CD14-positive monocyte (primary cell): ENCODE data around the gene CCL16. TPM values are rescaled to one million over a fixed set of nuclear protein-coding genes. Genes with fewer than 3 reads are reported as not detected.
A peak's percentile ranks its signal among the peaks of the same experiment; 100 is the strongest.

Experiments
- DNase-seq, 3 donors: peaks; one replicate each; pipeline ENCODE4 v3.0.0-alpha.2; 2011 to 2022
- H2AFZ ChIP-seq: 2 replicates; pipeline ENCODE4 v1.6.0; 2012; ENCODE audit warnings: mild to moderate bottlenecking, low read depth, low read length, inconsistent platforms; ENCODE audit not compliant: insufficient read depth, poor library complexity, severe bottlenecking
- H3K27ac ChIP-seq, 2 donors: 1 replicate in 1 of 2; 2 replicates in 1 of 2; pipeline ENCODE4 v1.5.1; 2012 to 2013; ENCODE audit warnings: low read length in 2 of 2, control low read depth in 1 of 2, inconsistent platforms in 1 of 2, low read depth in 1 of 2, mild to moderate bottlenecking in 1 of 2
- H3K27me3 ChIP-seq, 2 donors: one replicate each; pipeline versions ENCODE4 v1.6.0 to v1.6.1; 2011 to 2013; ENCODE audit warnings: low read length in 2 of 2; ENCODE audit not compliant: control insufficient read depth in 2 of 2, insufficient read depth in 2 of 2
- H3K36me3 ChIP-seq, 2 donors: replicated peaks in 1 of 2; 1 replicate in 1 of 2; 2 replicates in 1 of 2; pipeline versions ENCODE4 v1.5.1 to v1.6.1; 2012 to 2013; ENCODE audit warnings: low read length in 2 of 2, control low read depth in 1 of 2, inconsistent platforms in 1 of 2, mild to moderate bottlenecking in 1 of 2; ENCODE audit not compliant: insufficient read depth in 2 of 2, control insufficient read depth in 1 of 2
- H3K4me1 ChIP-seq, 2 donors: 1 replicate in 1 of 2; 2 replicates in 1 of 2; pipeline versions ENCODE4 v1.5.1 to v1.6.1; 2012 to 2013; ENCODE audit warnings: low read length in 2 of 2, control low read depth in 1 of 2, inconsistent platforms in 1 of 2, mild to moderate bottlenecking in 1 of 2, moderate library complexity in 1 of 2; ENCODE audit not compliant: insufficient read depth in 2 of 2, control insufficient read depth in 1 of 2
- H3K4me2 ChIP-seq: replicated peaks from 2 replicates; pipeline ENCODE3; 2012; ENCODE audit warnings: low read length, moderate library complexity, mild to moderate bottlenecking; ENCODE audit not compliant: poor library complexity, severe bottlenecking; ENCODE audit errors: extremely low read depth
- H3K4me3 ChIP-seq, 3 experiments: fragments of 200-600 bp in 1 of 3; sonication (generic) in 1 of 3; replicated peaks in 1 of 3; 1 replicate in 2 of 3; 2 replicates in 1 of 3; pipeline ENCODE4 v1.5.1; 2011 to 2013; ENCODE audit warnings: low read length in 3 of 3, mild to moderate bottlenecking in 3 of 3, control low read depth in 2 of 3, low read depth in 2 of 3, inconsistent platforms in 1 of 3, moderate library complexity in 1 of 3
- H3K79me2 ChIP-seq: 2 replicates; pipeline ENCODE4 v1.6.0; 2012; ENCODE audit warnings: mild to moderate bottlenecking, control low read depth, inconsistent platforms, low read length, moderate library complexity; ENCODE audit not compliant: insufficient read depth
- H3K9ac ChIP-seq: 2 replicates; pipeline ENCODE4 v1.6.0; 2017; ENCODE audit warnings: low read length, mild to moderate bottlenecking; ENCODE audit not compliant: insufficient read depth, poor library complexity, severe bottlenecking
- H3K9me3 ChIP-seq, 2 donors: replicated peaks in 1 of 2; 1 replicate in 1 of 2; 2 replicates in 1 of 2; pipeline versions ENCODE4 v1.5.1 to v1.6.1; 2012 to 2013; ENCODE audit warnings: low read length in 2 of 2, control low read depth in 1 of 2; ENCODE audit not compliant: control insufficient read depth in 1 of 2, insufficient read depth in 1 of 2
- H4K20me1 ChIP-seq: 2 replicates; pipeline ENCODE4 v1.6.0; 2012; ENCODE audit warnings: mild to moderate bottlenecking, low read length, control low read depth, moderate library complexity; ENCODE audit not compliant: insufficient read depth
- H3K27ac Mint-ChIP-seq, 7 donors: one replicate each; pipeline ENCODE4 v1.8.0; 2020; ENCODE audit warnings: mild to moderate bottlenecking in 7 of 7, mixed read lengths in 7 of 7, moderate library complexity in 6 of 7, inconsistent platforms in 2 of 7
- H3K27me3 Mint-ChIP-seq, 3 donors: one replicate each; pipeline ENCODE4 v1.8.0; 2021 to 2022; ENCODE audit warnings: low read depth in 3 of 3, mild to moderate bottlenecking in 3 of 3, mixed read lengths in 3 of 3, moderate library complexity in 3 of 3, inconsistent platforms in 1 of 3
- H3K36me3 Mint-ChIP-seq, 2 donors: one replicate each; pipeline ENCODE4 v1.8.0; 2020; ENCODE audit warnings: mixed read lengths in 2 of 2, inconsistent platforms in 1 of 2, mild to moderate bottlenecking in 1 of 2
- H3K4me1 Mint-ChIP-seq: one replicate; pipeline ENCODE4 v1.8.0; 2020; ENCODE audit warnings: mild to moderate bottlenecking, mixed read lengths
- H3K4me3 Mint-ChIP-seq, 2 donors: one replicate each; pipeline ENCODE4 v1.8.0; 2020; ENCODE audit warnings: mild to moderate bottlenecking in 2 of 2, mixed read lengths in 2 of 2, moderate library complexity in 1 of 2
- H3K9me3 Mint-ChIP-seq, 7 donors: one replicate each; pipeline ENCODE4 v1.8.0; 2020 to 2022; ENCODE audit warnings: mixed read lengths in 7 of 7, mild to moderate bottlenecking in 6 of 7, moderate library complexity in 6 of 7, inconsistent platforms in 2 of 7
- WGBS: methylation state at CpG from one replicate; pipeline ENCODE4 v1.1.5; 2013; ENCODE audit warnings: missing lambda C conversion rate; ENCODE audit not compliant: insufficient coverage; 5-methylcytosine and 5-hydroxymethylcytosine counted together
- intact Hi-C, 2 donors: fragments of 100-400 bp; cut with micrococcal nuclease; formaldehyde crosslinking; loops; one replicate each; pipeline versions ENCODE4 v1.15.0 to v1.15.1; 2023
- polyA plus RNA-seq, 3 donors: library from polyadenylated mRNA; depleted of rRNA in 1 of 3; unstranded in 2 of 3; stranded (reverse) in 1 of 3; fragments of 300-500 nt in 2 of 3; fragments of >200 nt in 1 of 3; fragmentation: Illumina TruSeq in 2 of 3; gene quantifications; 1 replicate in 2 of 3; 2 replicates in 1 of 3; pipeline ENCODE4 v1.2.3, GENCODE V29; 2012 to 2021
- TF ChIP-seq, protein P1 (sequence below): fragments of 200-600 bp; IDR thresholded peaks from one replicate; pipeline ENCODE4 v1.8.0; 2022; ENCODE audit warnings: antibody characterized with exemption, mild to moderate bottlenecking

Gene CCL16
- polyA plus RNA-seq, 3 donors, result not detected

DNA sequence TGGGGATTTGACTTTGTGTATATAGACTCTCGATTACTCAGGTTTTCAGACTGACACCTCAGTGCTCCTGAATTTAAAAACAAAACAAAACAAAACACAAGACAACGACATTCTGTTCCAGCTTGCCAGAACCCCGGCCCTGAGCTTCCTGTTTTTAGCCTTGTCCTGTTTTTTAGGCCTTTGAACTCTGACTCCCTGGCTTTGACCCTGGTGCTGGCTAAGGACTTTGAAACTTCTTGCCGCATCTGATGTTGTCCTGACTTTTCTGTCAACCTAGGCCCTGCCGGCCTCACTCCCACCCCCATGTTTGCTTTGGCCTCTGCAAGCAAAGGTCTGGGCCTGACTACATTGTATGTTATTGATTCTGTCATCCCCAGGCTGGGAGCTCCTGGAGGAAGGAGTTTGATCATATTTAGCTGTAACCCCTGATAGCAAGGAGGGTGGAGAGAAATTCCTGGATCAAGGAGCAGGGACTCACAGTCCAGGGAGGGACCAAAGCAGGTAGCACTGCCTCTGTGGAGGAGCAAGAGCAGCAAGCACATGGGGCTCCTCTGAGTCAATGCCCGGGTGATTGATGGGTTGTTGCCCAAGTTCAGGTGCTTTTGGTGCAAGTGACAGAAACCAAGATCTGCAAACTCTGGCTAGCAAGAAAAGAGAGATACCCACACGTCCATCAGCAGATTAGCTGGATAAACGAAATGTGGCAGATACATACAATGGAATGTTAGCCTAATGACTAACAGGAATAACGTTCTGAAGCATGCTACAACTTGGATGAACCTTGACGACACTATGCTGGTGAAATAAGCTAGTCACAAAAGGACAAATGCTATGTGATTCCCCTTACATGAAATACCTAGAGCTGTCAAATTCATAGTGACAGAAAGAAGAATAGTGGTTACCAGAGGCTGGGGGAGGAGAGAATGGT, 7.7 kb downstream of the CCL16 start:
- no peaks in the 10 kb centered on the region for H3K4me1 ChIP-seq
- H3K36me3 ChIP-seq, result no peaks in the 10 kb centered on the region
- no peak overlapping the region for H3K9ac ChIP-seq
- peaks cover 0 to 5% (median 4%) of the 10 kb centered on the region in 3 donors for H3K27me3 Mint-ChIP-seq
- H3K4me1 Mint-ChIP-seq, result peaks cover 6% of the 10 kb centered on the region
- peak overlapping the region; percentile 44 for H2AFZ ChIP-seq
- WGBS, result 63% methylated on average over 5 of the region's 10 CpGs
- H3K27ac Mint-ChIP-seq, result peak overlapping the region in 1 of 7 donors; percentile 6
- H3K4me3 Mint-ChIP-seq, result no peak overlapping the region
- no peaks in the 10 kb centered on the region for H3K9me3 ChIP-seq
- no peak overlapping the region for H3K27ac ChIP-seq
- TF ChIP-seq, protein P1, sequence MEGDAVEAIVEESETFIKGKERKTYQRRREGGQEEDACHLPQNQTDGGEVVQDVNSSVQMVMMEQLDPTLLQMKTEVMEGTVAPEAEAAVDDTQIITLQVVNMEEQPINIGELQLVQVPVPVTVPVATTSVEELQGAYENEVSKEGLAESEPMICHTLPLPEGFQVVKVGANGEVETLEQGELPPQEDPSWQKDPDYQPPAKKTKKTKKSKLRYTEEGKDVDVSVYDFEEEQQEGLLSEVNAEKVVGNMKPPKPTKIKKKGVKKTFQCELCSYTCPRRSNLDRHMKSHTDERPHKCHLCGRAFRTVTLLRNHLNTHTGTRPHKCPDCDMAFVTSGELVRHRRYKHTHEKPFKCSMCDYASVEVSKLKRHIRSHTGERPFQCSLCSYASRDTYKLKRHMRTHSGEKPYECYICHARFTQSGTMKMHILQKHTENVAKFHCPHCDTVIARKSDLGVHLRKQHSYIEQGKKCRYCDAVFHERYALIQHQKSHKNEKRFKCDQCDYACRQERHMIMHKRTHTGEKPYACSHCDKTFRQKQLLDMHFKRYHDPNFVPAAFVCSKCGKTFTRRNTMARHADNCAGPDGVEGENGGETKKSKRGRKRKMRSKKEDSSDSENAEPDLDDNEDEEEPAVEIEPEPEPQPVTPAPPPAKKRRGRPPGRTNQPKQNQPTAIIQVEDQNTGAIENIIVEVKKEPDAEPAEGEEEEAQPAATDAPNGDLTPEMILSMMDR, result no peak
- H3K4me3 ChIP-seq, result no peak overlapping the region
- no peaks in the 10 kb centered on the region for H3K79me2 ChIP-seq
- H3K4me2 ChIP-seq, result no peak overlapping the region
- no peak for DNase-seq
- H3K9me3 Mint-ChIP-seq, result no peaks in the 10 kb centered on the region
- no peaks in the 10 kb centered on the region for H4K20me1 ChIP-seq
- H3K27me3 ChIP-seq, result no peaks in the 10 kb centered on the region
- H3K36me3 Mint-ChIP-seq, result no peaks in the 10 kb centered on the region
- intact Hi-C loops, result loop anchor here (5.0 to 10.0 kb wide), 2 partner anchors 504 to 511 kb away; partner anchors contain the start of gene ZNHIT3 (in 1 of the 2)

DNA sequence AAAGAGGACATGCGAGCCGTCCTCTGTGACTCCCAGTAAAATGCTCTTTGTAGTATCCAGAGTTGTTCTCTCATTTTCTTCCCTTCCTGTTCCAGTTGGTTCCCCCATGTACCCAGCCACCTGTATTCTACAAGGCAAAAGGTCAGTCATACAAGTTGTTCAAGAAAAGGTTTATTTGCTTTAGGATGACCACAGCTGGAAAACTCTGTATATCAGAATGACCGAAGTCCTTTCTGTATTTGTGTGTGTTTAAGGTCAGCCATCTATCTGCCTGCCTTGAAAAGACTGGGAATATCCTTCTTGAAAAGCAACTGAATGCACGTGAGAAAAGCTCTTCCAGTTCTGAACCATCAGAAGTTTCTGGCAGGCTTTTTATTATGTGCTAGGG, 8.4 kb downstream of the CCL16 start:
- H3K27ac Mint-ChIP-seq, result peak overlapping the region in 1 of 7 donors; percentile 27
- Histone ChIP-seq H3K4me3 (no peak overlapping the region), H3K4me1 (no peaks in the 10 kb centered on the region), H4K20me1 (no peaks in the 10 kb centered on the region), H3K79me2 (no peaks in the 10 kb centered on the region), H3K9me3 (no peaks in the 10 kb centered on the region), H3K27me3 (no peaks in the 10 kb centered on the region), H3K4me2 (no peak overlapping the region), H2AFZ (peak overlapping the region; percentile 44), H3K36me3 (no peaks in the 10 kb centered on the region), H3K27ac (no peak overlapping the region), H3K9ac (no peak overlapping the region)
- TF ChIP-seq, protein P1, result no peak
- H3K4me3 Mint-ChIP-seq, result no peak overlapping the region
- H3K36me3 Mint-ChIP-seq, result no peaks in the 10 kb centered on the region
- DNase-seq, result no peak
- H3K9me3 Mint-ChIP-seq, result no peaks in the 10 kb centered on the region
- H3K4me1 Mint-ChIP-seq, result peaks cover 6% of the 10 kb centered on the region
- 89% methylated on average over 3 of the region's 4 CpGs for WGBS
- H3K27me3 Mint-ChIP-seq, result peaks cover 0 to 5% (median 4%) of the 10 kb centered on the region in 3 donors
- intact Hi-C loops, result loop anchor here (5.0 to 10.0 kb wide), 2 partner anchors 504 to 512 kb away; partner anchors contain the start of gene ZNHIT3 (in 1 of the 2)
